Measurements from ENCODE around the gene NHLRC2. TPM values are rescaled to one million over a fixed set of nuclear protein-coding genes. Genes with fewer than 3 reads are reported as not detected.
A peak's percentile ranks its signal among the peaks of the same experiment; 100 is the strongest.

NHLRC2 gene
- total and polyA plus RNA-seq, 2 of the 13 experiments (the other 11 are each of a cell fraction or from before 2014, with no cell fraction given): 7.6 to 12.7 TPM

DNA sequence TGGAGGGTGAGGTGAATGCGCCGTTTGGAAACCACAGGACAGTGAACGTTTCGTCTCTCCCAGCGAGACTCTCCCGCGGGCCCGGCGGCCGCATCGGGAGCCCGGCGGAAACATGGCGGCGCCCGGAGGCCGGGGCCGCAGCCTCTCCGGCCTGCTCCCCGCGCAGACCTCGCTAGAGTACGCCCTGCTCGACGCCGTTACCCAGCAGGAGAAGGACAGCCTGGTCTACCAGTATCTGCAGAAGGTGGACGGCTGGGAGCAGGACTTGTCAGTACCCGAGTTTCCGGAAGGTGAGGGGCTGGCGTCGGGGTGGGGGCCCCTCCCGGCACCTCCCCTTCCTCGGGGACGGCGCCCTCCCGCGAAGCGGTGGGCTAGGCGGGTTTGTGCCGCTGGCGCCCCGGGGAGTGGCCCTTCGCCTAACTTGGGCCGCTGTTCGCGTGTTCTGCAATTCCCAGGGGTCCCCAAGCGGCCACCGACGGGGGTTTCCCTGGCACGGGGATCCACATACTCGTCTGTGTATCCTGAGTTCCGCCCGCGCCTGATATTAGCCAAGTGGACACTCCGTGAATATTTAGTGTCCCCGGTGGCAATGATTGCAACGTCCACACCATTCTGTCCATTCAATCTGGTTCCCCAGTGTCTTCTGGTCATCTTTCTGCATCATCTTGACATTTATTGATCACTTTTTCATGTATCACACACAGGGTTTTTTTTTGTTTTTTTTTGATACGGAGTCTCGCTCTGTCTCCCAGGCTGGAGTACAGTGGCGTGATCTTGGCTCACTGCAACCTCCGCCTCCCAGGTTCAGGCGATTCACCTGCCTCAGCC, 514 bp downstream of the NHLRC2 start (continued):
- TF ChIP-seq ZBTB7A (CRISPR knock-in tag; IDR thresholded peaks at IDR 0.05) (0 out of 2 replicates have a peak, but pooled peaks have one; percentile 50), BORCS8-MEF2B (CRISPR knock-in tag; IDR thresholded peaks at IDR 0.05) (no peak), ZNF234 (CRISPR knock-in tag; conservative IDR thresholded peaks at IDR 0.05) (peak; percentile 58; the same call in 1 of the 2 replicates), SOX6 (IDR thresholded peaks at IDR 0.05) (no peak), SOX6 (CRISPR knock-in tag; IDR thresholded peaks at IDR 0.05) (peak; percentile 28; the same call in 1 of the 2 replicates), ZNF768 (CRISPR knock-in tag; IDR thresholded peaks at IDR 0.05) (peak; percentile 40; the same call in 1 of the 2 replicates), CENPX (CRISPR knock-in tag; IDR thresholded peaks at IDR 0.05) (no peak), ASH2L (IDR thresholded peaks at IDR 0.05; ENCODE audit: insufficient read length, low read depth, low read length) (peak; percentile 95), SIX1 (CRISPR knock-in tag; IDR thresholded peaks at IDR 0.05; ENCODE audit: borderline replicate concordance) (no peak), HNF4G (IDR thresholded peaks at IDR 0.05; ENCODE audit: borderline replicate concordance, low read depth, low read length) (no peak), HNF4G (CRISPR knock-in tag; IDR thresholded peaks at IDR 0.05; ENCODE audit: borderline replicate concordance, low read depth) (0 out of 2 replicates have a peak, but pooled peaks have one; percentile 55), SP4 (CRISPR knock-in tag; IDR thresholded peaks at IDR 0.05) (0 out of 2 replicates have a peak, but pooled peaks have one; percentile 22), MED8 (CRISPR knock-in tag; IDR thresholded peaks at IDR 0.05; ENCODE audit: insufficient replicate concordance) (peak; percentile 5), ZSCAN20 (CRISPR knock-in tag; IDR thresholded peaks at IDR 0.05; ENCODE audit: borderline replicate concordance) (no peak), NFYC (CRISPR knock-in tag; IDR thresholded peaks at IDR 0.05) (no peak)
- TF ChIP-seq, protein P1, sequence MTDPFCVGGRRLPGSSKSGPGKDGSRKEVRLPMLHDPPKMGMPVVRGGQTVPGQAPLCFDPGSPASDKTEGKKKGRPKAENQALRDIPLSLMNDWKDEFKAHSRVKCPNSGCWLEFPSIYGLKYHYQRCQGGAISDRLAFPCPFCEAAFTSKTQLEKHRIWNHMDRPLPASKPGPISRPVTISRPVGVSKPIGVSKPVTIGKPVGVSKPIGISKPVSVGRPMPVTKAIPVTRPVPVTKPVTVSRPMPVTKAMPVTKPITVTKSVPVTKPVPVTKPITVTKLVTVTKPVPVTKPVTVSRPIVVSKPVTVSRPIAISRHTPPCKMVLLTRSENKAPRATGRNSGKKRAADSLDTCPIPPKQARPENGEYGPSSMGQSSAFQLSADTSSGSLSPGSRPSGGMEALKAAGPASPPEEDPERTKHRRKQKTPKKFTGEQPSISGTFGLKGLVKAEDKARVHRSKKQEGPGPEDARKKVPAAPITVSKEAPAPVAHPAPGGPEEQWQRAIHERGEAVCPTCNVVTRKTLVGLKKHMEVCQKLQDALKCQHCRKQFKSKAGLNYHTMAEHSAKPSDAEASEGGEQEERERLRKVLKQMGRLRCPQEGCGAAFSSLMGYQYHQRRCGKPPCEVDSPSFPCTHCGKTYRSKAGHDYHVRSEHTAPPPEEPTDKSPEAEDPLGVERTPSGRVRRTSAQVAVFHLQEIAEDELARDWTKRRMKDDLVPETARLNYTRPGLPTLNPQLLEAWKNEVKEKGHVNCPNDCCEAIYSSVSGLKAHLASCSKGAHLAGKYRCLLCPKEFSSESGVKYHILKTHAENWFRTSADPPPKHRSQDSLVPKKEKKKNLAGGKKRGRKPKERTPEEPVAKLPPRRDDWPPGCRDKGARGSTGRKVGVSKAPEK (CRISPR knock-in tag; IDR thresholded peaks at IDR 0.05; ENCODE audit: borderline replicate concordance): no peak
- TF ChIP-seq, protein P2, sequence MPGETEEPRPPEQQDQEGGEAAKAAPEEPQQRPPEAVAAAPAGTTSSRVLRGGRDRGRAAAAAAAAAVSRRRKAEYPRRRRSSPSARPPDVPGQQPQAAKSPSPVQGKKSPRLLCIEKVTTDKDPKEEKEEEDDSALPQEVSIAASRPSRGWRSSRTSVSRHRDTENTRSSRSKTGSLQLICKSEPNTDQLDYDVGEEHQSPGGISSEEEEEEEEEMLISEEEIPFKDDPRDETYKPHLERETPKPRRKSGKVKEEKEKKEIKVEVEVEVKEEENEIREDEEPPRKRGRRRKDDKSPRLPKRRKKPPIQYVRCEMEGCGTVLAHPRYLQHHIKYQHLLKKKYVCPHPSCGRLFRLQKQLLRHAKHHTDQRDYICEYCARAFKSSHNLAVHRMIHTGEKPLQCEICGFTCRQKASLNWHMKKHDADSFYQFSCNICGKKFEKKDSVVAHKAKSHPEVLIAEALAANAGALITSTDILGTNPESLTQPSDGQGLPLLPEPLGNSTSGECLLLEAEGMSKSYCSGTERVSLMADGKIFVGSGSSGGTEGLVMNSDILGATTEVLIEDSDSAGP (CRISPR knock-in tag; IDR thresholded peaks at IDR 0.05; ENCODE audit: borderline replicate concordance): peak; percentile 47; the same call in 1 of the 2 replicates
- TF ChIP-seq, protein P3, sequence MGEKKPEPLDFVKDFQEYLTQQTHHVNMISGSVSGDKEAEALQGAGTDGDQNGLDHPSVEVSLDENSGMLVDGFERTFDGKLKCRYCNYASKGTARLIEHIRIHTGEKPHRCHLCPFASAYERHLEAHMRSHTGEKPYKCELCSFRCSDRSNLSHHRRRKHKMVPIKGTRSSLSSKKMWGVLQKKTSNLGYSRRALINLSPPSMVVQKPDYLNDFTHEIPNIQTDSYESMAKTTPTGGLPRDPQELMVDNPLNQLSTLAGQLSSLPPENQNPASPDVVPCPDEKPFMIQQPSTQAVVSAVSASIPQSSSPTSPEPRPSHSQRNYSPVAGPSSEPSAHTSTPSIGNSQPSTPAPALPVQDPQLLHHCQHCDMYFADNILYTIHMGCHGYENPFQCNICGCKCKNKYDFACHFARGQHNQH (CRISPR knock-in tag; IDR thresholded peaks at IDR 0.05): peak; percentile 40; the same call in 1 of the 2 replicates
- TF ChIP-seq, protein P4, sequence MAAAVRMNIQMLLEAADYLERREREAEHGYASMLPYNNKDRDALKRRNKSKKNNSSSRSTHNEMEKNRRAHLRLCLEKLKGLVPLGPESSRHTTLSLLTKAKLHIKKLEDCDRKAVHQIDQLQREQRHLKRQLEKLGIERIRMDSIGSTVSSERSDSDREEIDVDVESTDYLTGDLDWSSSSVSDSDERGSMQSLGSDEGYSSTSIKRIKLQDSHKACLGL (CRISPR knock-in tag; IDR thresholded peaks at IDR 0.05): peak; percentile 52; the same call in 1 of the 2 replicates
- TF ChIP-seq, protein P5, sequence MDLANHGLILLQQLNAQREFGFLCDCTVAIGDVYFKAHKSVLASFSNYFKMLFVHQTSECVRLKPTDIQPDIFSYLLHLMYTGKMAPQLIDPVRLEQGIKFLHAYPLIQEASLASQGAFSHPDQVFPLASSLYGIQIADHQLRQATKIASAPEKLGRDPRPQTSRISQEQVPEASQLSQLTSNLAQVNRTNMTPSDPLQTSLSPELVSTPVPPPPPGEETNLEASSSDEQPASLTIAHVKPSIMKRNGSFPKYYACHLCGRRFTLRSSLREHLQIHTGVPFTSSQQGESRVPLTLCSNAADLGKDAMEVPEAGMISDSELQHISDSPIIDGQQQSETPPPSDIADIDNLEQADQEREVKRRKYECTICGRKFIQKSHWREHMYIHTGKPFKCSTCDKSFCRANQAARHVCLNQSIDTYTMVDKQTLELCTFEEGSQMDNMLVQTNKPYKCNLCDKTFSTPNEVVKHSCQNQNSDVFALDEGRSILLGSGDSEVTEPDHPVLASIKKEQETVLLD (CRISPR knock-in tag; IDR thresholded peaks at IDR 0.05; ENCODE audit: low read depth): peak; percentile 58; the same call in 1 of the 2 replicates
